Activated effector memory CD4-positive, alpha-beta T cell treated with anti-CD3 and anti-CD28 coated beads, Interleukin-2, amount 50 U/mL, for 16 hours (primary cell): ENCODE results near the gene PHLDA2.

Experiments used
- DNase-seq: peaks from one replicate; pipeline ENCODE4 v3.0.0-alpha.2; 2020

The PHLDA2 gene

GRCh38 chr11:2929950-2930703 lies 907 bp upstream of the PHLDA2 start:
- DNase-seq = peak; percentile 78

GRCh38 chr11:2929531-2929949 lies 320 bp upstream of the PHLDA2 start:
- peak; percentile 85 for DNase-seq

- no peak for DNase-seq
These were observed 1.2 kb downstream of the PHLDA2 start for GRCh38 chr11:2927851-2928604.

- DNase-seq = no peak
These were observed 2.0 kb downstream of the PHLDA2 start for GRCh38 chr11:2927121-2927800.

GRCh38 chr11:2926611-2927051 lies 2.6 kb downstream of the PHLDA2 start:
- DNase-seq = no peak

GRCh38 chr11:2924821-2925675 lies 4.2 kb downstream of the PHLDA2 start:
- no peak for DNase-seq

- no peak for DNase-seq
These were observed 4.8 kb downstream of the PHLDA2 start for GRCh38 chr11:2924381-2924780.

- DNase-seq = no peak
These were observed 5.5 kb downstream of the PHLDA2 start for GRCh38 chr11:2923446-2924375.

GRCh38 chr11:2922655-2923054 lies 6.6 kb downstream of the PHLDA2 start:
- DNase-seq = no peak

- no peak for DNase-seq
These were observed 7.3 kb downstream of the PHLDA2 start for GRCh38 chr11:2921742-2922493.

GRCh38 chr11:2921261-2921660 lies 8.0 kb downstream of the PHLDA2 start:
- DNase-seq = no peak

GRCh38 chr11:2920343-2920742 lies 8.9 kb downstream of the PHLDA2 start:
- DNase-seq = no peak

GRCh38 chr11:2919837-2920236 lies 9.4 kb downstream of the PHLDA2 start:
- no peak for DNase-seq

- DNase-seq = no peak
These were observed 10.0 kb downstream of the PHLDA2 start for GRCh38 chr11:2919188-2919587.

GRCh38 chr11:2917842-2918490 lies 11.3 kb downstream of the PHLDA2 start:
- no peak for DNase-seq

- no peak for DNase-seq
These were observed 12.2 kb downstream of the PHLDA2 start for GRCh38 chr11:2916892-2917645.

GRCh38 chr11:2916114-2916891 lies 12.9 kb downstream of the PHLDA2 start:
- DNase-seq = no peak

- DNase-seq = no peak
These were observed 13.7 kb downstream of the PHLDA2 start for GRCh38 chr11:2915473-2915872.
